Nucleus accumbens (tissue), 56 donors: ENCODE data around the gene WDHD1.
"Not testable (repeated sequence)": the region's sequence is repeated elsewhere in the genome, so short reads cannot be mapped to it uniquely, and the experiment has no call there.

Source experiments
- DNase-seq, 56 donors: peaks; one replicate each; lab custom pipeline; 2025; lab: John Stamatoyannopoulos, UW

Gene WDHD1, protein sequence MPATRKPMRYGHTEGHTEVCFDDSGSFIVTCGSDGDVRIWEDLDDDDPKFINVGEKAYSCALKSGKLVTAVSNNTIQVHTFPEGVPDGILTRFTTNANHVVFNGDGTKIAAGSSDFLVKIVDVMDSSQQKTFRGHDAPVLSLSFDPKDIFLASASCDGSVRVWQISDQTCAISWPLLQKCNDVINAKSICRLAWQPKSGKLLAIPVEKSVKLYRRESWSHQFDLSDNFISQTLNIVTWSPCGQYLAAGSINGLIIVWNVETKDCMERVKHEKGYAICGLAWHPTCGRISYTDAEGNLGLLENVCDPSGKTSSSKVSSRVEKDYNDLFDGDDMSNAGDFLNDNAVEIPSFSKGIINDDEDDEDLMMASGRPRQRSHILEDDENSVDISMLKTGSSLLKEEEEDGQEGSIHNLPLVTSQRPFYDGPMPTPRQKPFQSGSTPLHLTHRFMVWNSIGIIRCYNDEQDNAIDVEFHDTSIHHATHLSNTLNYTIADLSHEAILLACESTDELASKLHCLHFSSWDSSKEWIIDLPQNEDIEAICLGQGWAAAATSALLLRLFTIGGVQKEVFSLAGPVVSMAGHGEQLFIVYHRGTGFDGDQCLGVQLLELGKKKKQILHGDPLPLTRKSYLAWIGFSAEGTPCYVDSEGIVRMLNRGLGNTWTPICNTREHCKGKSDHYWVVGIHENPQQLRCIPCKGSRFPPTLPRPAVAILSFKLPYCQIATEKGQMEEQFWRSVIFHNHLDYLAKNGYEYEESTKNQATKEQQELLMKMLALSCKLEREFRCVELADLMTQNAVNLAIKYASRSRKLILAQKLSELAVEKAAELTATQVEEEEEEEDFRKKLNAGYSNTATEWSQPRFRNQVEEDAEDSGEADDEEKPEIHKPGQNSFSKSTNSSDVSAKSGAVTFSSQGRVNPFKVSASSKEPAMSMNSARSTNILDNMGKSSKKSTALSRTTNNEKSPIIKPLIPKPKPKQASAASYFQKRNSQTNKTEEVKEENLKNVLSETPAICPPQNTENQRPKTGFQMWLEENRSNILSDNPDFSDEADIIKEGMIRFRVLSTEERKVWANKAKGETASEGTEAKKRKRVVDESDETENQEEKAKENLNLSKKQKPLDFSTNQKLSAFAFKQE

DNA sequence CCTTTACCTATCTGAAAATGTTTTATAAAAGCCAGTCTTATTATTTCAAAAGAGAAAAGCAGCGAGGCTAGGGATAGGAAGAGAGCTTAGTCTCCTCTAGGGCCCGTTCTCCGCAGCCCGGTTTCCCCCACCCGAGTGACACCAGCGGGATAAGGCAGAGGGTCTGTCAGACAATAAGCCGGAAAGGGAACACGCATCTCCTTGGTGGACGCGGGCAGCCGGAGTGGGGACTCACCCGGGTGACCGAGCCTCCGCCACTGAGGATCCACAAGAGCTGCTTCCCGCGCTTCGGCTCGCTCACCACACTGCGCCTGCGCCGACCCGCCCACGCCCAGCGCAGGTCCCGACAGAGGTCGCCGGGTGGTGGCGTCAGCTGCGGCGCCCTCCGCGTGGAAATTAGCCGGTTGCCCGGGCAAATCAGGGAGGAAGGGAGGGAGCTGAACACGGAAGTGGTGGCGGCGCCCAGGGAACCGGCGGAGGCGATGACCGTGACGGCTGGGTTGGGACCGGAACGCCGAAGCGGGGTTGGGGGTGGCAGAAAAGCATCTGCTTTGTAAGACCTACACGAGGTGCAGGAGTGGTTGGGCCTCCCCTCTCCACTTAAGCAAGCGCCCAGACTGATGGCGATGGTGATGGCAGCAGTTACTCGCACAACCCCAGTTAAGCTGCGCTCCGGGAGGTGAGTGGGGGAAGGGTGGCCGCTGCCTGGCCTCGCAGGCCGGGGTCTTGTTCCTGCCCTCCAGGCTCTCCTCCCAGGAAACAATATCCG lies at the start of gene WDHD1, which contains the start of gene SOCS4:
Gene WDHD1 (minus strand): TSS at position 307 of the 769 bp plus-strand sequence. CDS start 312 bp downstream, outside the sequence.
Gene SOCS4 (plus strand): TSS at position 444 of the 769 bp plus-strand sequence. CDS start 15,806 bp downstream, outside the sequence.
- DNase-seq: peak; percentile 62 to 97 (median 93)

DNA sequence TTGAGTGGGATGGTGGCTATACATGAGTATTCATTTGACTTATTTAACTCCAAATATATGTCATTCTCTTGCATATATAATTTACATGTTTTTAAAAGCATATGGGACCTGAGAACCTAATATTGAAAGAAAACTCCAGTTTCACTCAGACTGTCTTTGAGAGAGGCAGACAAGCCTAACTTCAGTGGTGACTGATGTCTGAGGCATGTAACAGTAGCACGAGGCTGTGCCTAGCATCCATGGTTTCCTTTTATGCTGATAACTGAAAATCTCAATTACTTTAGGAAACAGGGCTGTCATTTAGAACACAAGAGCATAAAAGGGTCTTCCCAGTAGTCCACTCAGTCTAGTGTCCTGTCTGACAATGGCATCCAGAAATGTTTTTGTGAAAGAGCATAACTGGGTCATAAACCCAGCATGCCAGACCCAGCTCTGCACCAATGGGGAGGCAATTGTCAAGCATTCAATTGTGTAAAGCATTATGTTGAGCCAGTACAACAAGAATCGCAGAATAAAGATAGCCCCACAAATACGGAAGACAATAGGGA lies 48.8 kb upstream of the WDHD1 start:
- DNase-seq: no peak

DNA sequence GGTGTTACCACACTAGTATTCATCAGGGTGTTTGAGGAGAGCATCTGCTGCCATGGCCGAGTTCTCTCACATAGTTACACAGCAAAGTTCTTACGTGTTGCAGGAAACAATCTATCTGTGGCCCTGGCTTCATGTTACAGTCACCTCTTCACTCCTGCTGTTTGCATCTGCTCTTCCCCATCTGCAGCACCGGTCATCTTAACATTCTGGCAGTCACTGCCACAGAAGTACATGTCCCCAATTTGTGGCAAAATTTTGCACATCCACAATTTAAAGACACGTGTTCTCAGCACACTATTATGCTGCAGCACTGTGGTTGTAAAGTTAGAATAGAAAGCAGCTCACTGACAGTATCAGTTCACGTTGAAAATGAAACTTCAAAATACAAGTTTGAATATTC lies 47.8 kb upstream of the WDHD1 start:
- DNase-seq: no peak

DNA sequence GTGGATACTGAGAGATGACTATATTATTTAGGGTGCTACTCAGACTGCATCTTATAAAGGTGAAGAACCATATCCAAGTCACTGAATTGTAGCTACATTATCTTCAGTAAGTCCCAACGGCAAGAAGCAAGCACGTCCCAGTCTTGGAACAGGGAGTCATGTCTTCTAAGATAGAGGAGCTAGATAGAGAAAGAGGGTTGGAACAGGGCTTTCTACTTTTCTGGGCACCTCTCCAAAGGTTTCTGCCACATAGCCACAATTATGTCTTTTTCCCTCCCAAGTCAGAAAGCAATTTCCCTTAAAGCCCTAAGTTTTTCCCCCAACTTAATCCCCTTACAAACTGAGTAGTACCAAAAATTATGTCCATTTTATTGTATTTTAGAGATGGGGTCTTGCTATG lies 47.0 kb upstream of the WDHD1 start:
- no peak for DNase-seq

DNA sequence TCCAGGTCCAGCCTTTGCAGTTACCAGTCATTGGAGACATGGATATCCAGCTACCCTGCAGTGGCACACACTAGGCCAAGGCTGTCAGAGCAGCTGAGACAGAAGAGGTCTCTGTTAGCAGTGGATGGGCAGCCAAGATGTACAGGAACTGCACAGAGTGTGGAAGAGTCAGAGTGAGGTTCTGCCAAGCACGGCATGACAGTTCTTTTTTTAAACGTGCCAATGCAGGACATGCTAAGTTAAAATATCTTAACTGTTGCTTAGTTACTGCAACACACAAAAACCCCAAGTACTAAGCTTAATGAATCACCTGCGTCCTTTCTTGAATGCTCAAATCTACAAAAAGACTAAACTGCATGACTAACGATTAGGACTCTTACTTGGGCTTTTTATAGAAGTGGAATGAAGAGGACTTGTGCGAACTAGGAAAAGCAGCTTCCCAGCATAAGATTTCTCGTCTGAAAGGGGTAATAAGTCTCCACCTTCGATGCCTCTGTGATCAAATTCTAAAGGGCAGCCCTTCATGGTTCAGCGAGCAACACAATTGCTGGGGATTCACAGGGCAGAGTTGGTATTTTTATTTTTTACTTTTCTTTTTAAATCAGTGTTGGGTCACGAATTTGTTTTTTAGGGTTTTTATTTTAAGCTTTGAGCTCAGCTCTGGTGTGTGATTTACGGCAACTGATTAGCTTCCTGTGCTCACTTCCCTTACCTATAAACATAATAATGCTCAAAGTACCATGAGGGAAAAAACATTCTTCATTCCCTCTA lies 45.2 kb upstream of the WDHD1 start:
- peak in 45 of 56 donors; percentile 3 to 64 (median 31) for DNase-seq

DNA sequence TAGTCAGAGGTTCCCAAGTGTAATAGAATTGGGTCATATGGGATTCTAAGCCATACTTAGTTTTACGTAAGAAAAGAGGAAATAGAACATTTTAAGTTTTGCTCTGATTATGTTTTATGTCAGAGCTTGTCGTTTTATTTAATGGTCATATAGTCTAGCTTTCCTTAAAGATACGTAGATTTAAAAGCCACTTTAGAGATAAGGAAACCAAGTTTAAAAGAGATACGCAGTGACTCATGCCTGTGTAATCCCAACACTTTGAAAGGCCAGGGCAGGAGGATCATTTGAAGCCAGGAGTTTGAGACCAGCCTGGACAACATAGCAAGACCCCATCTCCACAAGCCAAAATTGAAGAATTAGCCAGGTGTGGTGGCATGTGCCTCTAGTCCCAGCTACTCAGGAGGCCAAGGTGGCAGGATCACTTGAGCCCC lies 44.1 kb upstream of the WDHD1 start:
- DNase-seq: peak in 1 of 56 donors; percentile 3

DNA sequence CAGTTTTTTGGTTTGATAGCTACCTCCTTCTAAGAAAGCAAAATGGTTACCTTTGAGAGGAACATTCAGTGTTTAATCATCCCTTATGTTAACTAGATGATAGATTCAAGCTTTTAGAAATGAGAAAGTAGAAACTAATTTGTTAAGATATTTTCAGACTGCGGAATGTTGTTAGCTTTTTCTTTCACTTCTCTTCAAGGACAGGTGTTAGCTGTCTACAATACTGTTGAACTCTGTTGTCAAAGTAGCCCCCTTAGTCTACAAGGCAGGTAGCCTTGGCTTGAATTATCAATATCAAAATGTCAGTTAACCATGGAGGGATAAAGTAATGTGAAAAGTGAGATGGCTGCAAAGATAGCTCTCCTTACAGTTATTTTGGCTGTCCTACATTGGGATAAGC lies 39.3 kb upstream of the WDHD1 start:
- no peak for DNase-seq

DNA sequence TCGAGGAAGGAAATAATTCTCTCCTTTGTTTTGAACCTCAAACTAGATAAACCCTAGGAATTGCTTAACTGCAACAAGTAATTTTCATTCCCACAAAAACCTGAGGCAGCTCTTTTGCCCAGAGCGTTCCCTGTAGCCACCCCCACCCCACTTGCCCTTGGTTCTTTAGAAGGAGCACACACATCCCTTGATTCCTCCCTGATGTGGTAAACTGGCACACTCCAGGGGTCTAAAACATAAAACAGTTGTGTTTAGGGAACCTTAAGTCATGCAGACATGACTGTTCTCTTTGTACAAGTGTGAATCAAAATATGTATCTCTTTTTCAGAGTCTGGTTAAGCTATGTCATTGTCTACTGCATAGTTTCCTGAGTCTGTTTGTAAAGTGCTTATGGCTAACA lies 38.5 kb upstream of the WDHD1 start:
- no peak for DNase-seq

DNA sequence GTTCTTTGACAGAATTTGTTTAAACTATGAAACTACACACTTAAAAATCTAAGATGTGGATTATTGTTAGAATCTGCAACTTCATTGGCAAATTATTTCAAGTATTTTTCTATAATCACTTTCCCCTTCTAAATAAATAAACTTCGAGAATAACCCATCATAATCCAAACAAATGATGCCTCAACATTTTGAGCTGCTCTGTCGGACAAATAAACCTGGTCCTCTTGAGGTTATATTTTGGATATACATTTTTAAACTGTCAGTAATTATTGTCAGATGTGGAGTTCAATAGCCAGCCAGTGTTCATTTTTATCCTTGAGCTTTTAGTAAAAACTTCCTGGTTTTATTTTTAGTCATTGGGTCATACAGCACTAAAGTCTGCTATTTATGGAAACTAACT lies 38.0 kb upstream of the WDHD1 start:
- DNase-seq: not testable (repeated sequence)

DNA sequence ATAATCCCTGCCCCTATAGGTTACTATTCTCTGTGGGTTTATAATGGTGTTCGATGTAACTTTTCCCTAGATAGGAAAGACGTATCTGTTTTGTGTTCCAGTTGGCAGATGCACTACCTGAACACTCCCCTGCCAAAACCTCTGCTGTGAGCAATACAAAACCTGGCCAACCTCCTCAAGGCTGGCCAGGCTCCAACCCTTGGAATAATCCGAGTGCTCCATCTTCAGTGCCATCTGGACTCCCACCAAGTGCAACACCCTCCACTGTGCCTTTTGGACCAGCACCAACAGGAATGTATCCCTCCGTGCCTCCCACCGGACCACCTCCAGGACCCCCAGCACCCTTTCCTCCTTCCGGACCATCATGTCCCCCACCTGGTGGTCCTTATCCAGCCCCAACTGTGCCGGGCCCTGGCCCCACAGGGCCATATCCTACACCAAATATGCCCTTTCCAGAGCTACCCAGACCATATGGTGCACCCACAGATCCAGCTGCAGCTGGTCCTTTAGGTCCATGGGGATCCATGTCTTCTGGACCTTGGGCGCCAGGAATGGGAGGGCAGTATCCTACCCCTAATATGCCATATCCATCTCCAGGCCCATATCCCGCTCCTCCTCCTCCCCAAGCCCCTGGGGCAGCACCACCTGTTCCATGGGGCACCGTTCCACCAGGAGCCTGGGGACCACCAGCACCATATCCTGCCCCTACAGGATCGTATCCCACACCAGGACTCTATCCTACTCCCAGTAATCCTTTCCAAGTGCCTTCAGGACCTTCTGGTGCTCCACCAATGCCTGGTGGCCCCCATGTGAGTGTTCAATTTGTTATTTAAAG lies 35.8 kb upstream of the WDHD1 start:
- DNase-seq: peak in 3 of 56 donors; percentile 4 to 17 (median 7)

DNA sequence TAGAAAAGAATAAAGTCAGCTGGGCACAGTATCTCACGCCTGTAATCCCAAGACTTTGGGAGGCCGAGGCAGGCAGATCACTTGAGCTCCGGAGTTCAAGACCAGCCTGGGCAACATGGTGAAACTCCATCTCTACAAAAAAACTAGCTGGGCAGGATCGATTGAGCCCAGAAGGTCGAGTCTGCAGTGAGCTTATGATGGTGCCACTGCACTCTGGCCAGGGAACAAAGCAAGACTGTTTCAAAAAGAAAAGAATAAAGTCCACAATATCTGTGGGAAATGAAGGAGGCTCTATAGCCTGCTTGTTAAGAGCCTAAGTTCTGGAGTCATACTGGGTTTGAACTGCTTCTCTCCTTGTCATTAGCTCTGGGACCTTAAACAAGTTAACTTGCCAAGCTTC lies 32.4 kb upstream of the WDHD1 start:
- no peak for DNase-seq

DNA sequence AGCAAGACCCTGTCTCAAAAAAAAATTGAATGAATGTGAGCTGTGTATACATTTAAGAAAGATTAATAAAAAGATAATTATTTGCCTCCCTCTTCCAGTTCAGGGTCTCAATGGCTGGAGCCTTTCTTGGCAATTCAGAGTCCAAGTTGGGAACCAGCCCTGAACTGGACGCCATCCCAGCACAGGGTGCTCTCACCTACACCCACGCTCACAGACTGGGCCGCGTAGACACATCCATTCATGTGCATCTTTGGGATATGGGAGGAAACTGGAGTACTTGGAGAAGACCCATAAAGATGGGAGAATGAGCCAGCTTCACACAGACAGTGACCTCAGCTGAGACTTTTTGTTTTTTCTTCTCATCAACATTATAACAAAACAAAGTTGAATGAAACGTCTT lies 31.0 kb upstream of the WDHD1 start:
- DNase-seq: peak in 2 of 56 donors; percentile 1 to 3

DNA sequence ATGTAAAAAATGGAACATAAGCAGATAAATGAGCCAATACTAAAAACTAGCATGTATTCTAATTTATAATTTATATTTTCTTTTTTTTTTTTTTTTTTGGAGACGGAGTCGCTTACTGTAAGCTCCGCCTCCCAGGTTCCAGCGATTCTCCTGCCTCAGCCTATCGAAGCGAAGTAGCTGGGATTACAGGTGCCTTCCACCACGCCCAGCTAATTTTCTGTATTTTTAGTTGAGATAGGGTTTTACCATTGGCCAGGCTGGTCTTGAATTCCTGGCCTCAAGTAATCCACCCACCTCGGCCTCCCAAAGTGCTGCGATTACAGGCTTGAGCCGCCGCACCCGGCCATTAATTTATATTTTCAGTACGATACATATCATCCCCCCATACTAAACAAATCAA lies 27.2 kb upstream of the WDHD1 start:
- DNase-seq: no peak

DNA sequence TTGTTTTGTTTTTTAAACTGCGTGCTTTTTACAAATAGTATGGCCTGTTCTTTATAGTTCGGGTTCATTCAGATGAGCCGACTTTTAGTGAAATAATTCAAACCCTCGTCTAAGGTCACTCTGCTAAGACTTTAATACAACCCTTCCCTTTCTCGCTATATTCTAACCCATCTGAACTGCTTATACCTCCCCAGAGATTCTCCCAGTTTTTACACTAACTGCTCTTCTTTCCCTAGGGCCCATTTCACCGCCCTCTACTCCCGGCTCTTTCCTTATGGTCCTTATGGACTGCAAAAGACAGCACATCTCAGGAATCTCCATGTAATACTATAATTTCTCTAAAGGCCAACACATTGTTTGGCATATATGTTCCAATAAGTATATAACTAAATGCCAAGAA lies 26.6 kb upstream of the WDHD1 start:
- no peak for DNase-seq

DNA sequence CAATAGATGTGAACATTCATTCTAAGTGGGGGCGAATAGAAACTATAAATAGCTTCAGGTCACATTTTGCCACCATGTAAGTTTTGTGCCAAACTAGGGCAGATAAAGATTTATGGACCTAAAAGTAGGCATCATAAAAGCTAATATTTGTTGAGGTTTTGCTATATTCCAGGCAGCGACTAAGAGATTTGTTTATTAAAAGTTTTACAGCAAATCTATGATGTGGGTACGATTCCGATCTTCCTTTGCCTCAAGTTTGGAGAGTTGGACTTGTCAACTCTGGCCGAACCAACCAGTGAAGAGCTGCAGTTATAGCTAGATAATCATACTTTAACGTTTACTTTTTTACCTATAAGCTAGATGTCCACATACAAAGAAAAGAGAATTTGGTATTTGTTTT lies 26.1 kb upstream of the WDHD1 start:
- DNase-seq: no peak

DNA sequence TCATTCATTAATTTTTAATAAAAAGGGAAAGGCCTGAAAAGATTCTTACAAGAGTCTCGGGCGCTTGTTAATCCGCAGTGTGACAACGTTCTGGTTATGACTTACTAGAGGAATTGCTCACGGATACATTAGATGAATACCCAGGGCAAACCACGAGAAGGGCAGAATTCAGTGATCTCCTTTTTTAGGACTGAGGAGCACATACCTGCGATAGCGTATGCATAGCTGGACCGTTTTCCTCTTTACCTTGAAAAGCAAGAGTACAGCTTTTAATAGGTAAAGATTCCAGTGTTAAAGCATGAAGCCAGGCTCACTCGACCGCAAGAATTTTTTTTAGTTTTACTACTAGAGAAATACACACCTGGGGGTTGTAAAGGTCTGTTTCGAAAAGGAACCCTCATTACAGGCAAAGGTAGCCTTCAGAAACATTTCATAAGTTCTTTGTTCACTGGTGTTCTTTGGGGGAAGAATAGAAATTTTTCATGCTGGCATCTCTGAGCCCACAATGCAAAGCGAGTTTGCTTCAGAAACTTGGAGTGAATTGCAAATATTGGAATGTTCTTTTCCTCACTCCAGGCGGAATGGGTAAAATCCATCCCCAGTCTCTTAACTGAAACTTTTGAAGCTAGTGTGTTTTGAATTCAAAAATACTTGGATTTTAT lies 25.5 kb upstream of the WDHD1 start:
- no peak for DNase-seq
